GM21381 (cell line): ENCODE measurements around the gene CDK5RAP3.
"Not testable (repeated sequence)": the region's sequence is repeated elsewhere in the genome, so short reads cannot be mapped to it uniquely, and the experiment has no call there.

Experiments
- ATAC-seq: cut with Tn5 transposase; IDR thresholded peaks from one replicate; pipeline ENCODE4 v1.9.1; 2021; ENCODE audit warnings: mild to moderate bottlenecking, moderate library complexity; ENCODE audit not compliant: unreplicated experiment

Gene CDK5RAP3

DNA sequence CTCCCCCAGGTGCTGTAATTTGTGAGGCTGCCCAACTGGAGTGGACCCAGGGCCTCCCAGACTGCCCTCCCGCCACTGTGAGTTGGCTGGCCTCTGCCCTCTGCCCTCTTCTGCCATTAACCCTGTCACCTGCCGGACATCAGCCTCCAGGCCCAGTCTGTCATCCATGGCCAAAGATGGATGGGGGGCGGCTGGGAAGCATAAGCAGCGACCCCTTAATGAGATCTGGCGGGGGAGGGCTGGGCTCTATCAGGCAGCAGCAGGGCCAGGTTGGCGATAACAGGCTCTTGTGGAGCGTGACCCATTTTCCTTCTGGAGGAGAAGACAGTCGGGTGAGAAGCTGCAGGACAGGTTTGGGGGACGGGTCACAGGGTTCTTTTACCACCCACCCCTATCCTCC is 25.3 kb downstream of the CDK5RAP3 start:
- ATAC-seq = no peak

DNA sequence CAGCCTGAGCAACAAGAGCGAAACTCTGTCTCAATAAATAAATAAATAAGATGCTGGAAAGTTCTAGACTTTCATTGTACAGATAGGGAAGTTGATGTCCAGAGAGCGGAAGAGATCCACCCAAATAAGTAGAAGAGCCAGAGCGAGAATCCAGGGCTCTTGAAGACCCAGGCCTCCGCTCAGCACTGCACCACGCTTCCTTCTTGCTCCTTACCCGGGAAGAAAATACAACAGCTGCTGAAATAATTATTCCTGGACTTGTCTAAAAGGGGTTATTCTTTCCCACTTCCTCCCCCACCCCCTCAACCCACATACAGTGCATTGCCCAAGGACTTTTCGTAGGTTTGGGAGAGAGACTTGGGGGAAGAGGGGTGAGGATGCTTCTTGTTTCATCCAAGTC is 26.7 kb downstream of the CDK5RAP3 start:
- no peak for ATAC-seq

- no peak for ATAC-seq
These were observed 27.1 kb downstream of the CDK5RAP3 start for GRCh38 chr17:47998044-47998443.

GRCh38 chr17:47999582-47999981 is 28.7 kb downstream of the CDK5RAP3 start:
- no peak for ATAC-seq

- no peak for ATAC-seq
These were observed 30.3 kb downstream of the CDK5RAP3 start for GRCh38 chr17:48001197-48001596.

DNA sequence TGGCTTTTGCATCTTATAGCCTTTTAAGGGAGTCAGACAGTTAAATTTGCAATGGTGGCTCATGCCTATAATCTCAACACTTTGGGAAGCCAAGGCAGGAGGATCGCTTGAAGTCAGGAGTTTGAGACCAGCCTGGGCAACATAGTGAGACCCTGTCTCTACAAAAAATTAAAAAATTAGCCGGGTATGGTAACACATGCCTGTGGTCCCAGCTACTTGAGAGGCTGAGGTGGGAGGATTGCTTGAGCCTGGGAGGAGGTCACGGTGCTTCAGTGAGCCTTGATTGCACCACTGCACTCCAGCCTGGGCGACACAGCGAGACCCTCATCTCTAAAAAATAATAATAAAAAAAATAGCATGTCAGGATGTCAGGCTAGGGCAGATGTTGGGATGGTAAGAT is 30.7 kb downstream of the CDK5RAP3 start:
- ATAC-seq = not testable (repeated sequence)

GRCh38 chr17:48002266-48002915 is 31.5 kb downstream of the CDK5RAP3 start:
- ATAC-seq = no peak

DNA sequence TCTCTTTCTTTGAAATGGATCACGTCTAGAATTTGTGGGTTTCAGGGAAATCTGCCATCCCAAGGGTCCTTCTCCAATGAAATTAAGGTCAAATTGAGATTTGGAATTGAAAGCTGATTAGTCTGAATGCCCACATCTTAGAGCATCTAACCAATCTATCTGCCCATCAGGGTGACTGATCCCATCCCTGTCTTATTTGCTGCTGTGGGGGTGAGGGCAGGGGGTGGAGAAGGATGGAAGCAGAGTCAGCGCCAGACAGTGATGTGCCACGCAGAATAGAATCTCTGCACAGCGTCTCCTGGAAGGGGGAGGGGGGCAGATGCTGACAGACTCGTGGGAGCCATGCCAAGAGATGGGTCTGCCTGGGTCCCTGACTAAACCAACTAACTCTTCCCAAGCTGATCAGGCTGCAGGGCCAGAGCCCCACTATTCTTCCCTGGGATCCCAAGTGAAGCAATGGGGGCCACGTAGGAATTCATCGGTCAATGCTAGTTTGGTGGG is 32.1 kb downstream of the CDK5RAP3 start:
- no peak for ATAC-seq

GRCh38 chr17:48003417-48004151 is 32.7 kb downstream of the CDK5RAP3 start:
- ATAC-seq = no peak

- no peak for ATAC-seq
These were observed 34.1 kb downstream of the CDK5RAP3 start for GRCh38 chr17:48004983-48005382.

- no peak for ATAC-seq
These were observed 36.2 kb downstream of the CDK5RAP3 start for GRCh38 chr17:48006936-48007709.

DNA sequence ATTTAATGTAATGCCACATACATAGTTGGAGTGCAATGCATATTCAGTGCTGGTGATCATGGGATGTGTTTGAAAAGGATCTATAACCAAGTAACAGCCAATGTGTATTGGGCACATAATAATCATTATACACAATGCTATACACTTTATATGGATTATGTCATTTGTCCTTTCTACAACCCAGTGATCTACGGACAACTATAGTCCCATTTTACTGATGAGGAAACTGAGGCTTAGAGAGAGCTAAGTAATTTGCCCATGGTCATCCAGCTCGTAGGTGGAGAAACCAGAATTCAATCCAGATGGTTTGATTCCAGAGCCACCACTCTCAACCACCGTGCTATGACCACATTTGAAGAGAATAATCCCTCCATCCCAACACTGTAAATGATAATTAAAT is 39.3 kb downstream of the CDK5RAP3 start:
- ATAC-seq = no peak

DNA sequence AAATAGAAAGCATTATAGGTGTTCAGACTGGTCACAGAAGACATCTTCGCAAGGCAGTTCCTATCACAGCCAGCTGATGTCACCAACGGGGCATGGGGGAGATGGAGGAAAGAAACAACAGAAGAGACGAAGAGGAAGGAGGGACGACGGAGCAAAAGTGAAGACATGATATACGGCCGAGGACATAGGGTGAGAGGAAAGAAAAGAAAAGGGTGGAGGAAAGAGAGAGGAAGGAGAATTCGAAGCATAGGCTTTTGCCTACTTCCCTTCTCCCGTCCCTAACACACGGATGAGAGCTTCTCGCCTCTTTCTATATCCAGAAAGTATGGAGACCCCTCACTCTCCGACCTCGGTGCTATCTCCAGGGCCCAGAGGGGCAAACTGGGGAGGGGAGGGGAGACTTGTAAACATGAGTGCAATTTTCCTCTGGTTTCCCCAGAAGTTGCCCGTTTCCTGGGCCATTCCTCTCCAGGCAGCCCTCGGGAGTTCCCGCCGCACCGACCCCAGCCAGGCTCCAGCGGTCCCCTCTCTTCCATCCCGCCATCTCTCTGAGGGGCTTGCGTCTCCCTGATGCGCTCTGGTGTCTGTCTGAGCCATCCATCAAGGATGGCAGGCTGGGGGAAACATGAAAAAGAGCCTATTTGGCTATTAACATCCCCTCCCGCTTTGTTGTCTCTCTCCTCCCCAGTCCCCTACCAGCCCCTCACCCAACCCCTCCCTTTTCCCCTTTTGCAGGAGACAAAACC is 40.7 kb downstream of the CDK5RAP3 start:
- no peak for ATAC-seq

DNA sequence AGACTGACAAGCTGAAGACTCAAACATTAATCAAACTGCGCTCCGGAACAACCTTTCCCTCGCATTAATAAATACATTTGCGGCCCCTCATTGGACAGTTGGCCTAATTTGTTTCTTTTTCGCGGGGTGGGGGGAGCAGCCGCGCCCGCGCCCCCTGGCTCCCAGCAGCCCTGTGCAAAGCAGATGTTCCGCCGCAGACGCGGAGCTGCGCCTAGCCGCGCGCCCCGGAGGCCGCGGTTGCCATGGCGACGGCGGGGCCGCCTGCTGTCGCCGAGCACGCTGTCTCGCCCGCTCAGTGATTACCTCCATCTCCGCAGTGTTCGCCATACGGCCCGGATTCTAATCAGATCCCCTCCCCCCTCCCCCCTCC is 41.2 kb downstream of the CDK5RAP3 start:
- ATAC-seq = no peak

- no peak for ATAC-seq
These were observed 41.7 kb downstream of the CDK5RAP3 start for GRCh38 chr17:48012654-48013053.

DNA sequence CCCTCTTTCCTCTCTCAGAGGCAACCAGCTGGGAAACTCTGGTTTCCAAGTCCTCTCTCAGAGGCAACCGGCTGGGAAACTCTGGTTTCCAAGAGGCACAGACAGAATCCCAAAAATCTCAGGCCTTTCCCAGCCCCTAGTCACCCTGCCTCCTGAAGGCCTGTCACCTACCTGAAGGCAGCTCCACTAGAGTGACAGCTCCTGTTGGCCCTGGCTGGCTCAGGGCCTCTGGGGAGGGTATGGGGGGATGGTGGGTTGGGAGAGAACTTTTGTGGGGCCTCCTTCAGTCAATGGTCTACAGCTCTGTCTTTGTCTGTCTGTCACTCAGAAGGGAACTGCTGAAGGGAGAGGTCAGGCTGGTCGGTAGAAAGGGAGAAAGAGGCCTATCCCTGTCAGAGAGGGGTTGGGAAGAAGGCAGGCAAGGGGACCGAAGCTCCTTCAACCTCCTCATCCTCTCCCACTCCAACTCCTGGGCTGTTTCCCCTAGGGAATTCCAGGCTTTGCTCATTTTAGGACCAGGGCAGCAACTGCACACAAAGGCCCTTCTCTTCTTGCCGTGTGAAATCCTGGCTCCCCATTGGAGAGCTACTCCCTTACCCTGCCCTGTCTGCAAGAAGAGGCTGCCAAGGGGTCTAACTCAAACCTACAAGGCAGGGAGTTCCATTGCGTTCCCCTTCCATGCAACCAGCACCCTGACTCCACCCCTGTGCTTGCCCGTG is 43.1 kb downstream of the CDK5RAP3 start:
- ATAC-seq = no peak

DNA sequence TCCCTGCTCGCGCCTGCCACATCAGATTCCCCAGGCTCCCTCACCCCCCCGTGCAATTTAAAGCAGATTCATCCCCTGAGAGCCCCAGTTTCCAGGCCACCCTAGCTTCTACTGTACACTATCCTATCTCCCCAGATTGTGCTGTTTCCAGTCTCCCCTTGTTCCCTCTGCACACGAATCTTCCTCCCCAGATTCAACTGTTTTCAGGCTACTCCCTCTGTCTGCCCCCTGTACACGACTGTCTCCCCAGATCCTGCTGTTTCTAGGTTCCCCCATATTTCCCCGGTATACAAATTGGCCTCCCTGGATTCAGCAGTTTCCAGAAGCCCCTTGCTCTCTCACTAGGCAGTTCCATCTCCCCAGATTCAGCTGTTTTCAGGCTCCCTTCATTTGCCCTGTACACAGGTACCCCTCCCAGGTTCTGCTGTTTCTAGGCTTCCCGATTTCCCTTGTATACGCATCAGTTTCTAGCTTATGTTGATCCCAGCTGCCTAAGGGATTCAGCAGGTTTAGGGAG is 43.7 kb downstream of the CDK5RAP3 start:
- no peak for ATAC-seq

DNA sequence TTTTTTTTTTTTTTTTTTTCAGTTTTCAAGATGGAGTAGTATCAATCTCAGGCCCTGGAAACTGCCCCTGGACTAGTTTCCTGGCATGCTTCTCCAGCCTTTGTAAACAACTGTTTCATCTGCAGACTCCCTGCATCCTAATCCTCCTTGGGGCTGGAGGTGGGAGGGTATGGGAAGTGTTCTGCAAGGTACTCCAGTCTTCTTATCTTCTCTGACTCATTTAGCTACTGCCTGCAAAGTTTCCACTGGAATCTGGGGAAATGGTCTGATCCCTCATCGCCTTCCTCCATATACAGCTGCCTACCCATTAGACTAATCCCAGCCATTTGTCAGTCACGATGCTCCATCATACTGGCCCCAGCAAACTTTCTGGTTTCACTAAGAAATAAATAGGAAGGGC is 45.2 kb downstream of the CDK5RAP3 start:
- ATAC-seq = no peak

DNA sequence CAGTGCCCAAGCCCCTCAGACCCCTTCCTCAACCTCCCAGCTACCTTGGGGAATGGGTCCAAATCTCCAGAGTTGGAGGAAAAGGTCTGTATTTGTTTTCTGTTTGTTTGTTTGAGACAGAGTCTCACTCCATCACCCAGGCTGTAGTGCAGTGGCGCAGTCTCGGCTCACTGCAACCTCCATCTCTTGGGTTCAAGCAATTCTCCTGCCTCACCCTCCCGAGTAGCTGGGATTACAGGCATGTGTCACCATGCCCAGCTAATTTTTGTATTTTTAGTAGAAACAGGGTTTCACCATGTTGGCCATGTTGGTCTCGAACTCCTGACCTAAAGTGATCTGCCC is 46.9 kb downstream of the CDK5RAP3 start:
- ATAC-seq = peak; percentile 10

- ATAC-seq = no peak
These were observed 51.0 kb downstream of the CDK5RAP3 start for GRCh38 chr17:48021934-48022333.
